Measurements from ENCODE around the gene SMOC1.

The SMOC1 gene

GRCh38 chr14:69852531-69853321 is 26.5 kb upstream of the SMOC1 start:
- Histone ChIP-seq H2BK120ac (ENCODE audit: low read depth, low read length) (no peak overlapping the region), H3K4me1 (ENCODE audit: control insufficient read depth, insufficient read depth, low read depth, low read length) (peaks cover 2% of the 10 kb centered on the region), H2BK5ac (ENCODE audit: low read depth, low read length, poor library complexity, severe bottlenecking) (no peak overlapping the region), H3K4me3 (ENCODE audit: insufficient read depth in 1 of 2, low read depth in 1 of 2, low read length in 2 of 2) (no peak overlapping the region), H2BK12ac (ENCODE audit: low read length in 2 of 2) (no peak overlapping the region), H3K36me3 (ENCODE audit: control insufficient read depth in 1 of 2, insufficient read depth in 2 of 2, low read depth in 1 of 2, low read length in 2 of 2) (no peaks in the 10 kb centered on the region), H2AFZ (ENCODE audit: low read depth, low read length) (no peak overlapping the region), H3K9me3 (ENCODE audit: control insufficient read depth, low read length) (no peaks in the 10 kb centered on the region), H3K27ac (ENCODE audit: low read length, poor library complexity, severe bottlenecking) (no peak overlapping the region), H3K4ac (ENCODE audit: low read depth in 1 of 2, low read length in 2 of 2) (no peak overlapping the region), H3K4me2 (ENCODE audit: low read length, poor library complexity, severe bottlenecking) (no peak overlapping the region), H4K8ac (ENCODE audit: low read length) (no peak overlapping the region), H3K79me1 (replicated peaks; ENCODE audit: low read length, poor library complexity, severe bottlenecking) (no peaks in the 10 kb centered on the region), H3K18ac (ENCODE audit: low read depth in 1 of 2, low read length in 2 of 2) (no peak overlapping the region), H4K91ac (ENCODE audit: low read length) (no peak overlapping the region), H3K9ac (ENCODE audit: low read length) (no peak overlapping the region), H3K27me3 (ENCODE audit: control insufficient read depth in 1 of 2, insufficient read depth in 1 of 2, low read length in 2 of 2) (peaks cover 33 to 60% of the 10 kb centered on the region in 2 experiments), H3K23ac (ENCODE audit: low read length in 2 of 2) (no peak overlapping the region), H2AK5ac (ENCODE audit: low read length, severe bottlenecking) (no peak overlapping the region), H3K14ac (ENCODE audit: low read length in 2 of 2) (no peak overlapping the region), H2BK15ac (ENCODE audit: low read depth, poor library complexity, severe bottlenecking) (no peak overlapping the region)
- WGBS, result 66% methylated on average over 4 of the region's 7 CpGs
- DNase-seq, result no peak

- Histone ChIP-seq H3K4ac (ENCODE audit: low read depth in 1 of 2, low read length in 2 of 2) (no peak overlapping the region), H3K36me3 (ENCODE audit: control insufficient read depth in 1 of 2, insufficient read depth in 2 of 2, low read depth in 1 of 2, low read length in 2 of 2) (no peaks in the 10 kb centered on the region), H3K27ac (ENCODE audit: low read length, poor library complexity, severe bottlenecking) (no peak overlapping the region), H4K91ac (ENCODE audit: low read length) (no peak overlapping the region), H3K4me1 (ENCODE audit: control insufficient read depth, insufficient read depth, low read depth, low read length) (peaks cover 2% of the 10 kb centered on the region), H2BK120ac (ENCODE audit: low read depth, low read length) (no peak overlapping the region), H3K14ac (ENCODE audit: low read length in 2 of 2) (no peak overlapping the region), H2AFZ (ENCODE audit: low read depth, low read length) (no peak overlapping the region), H2BK15ac (ENCODE audit: low read depth, poor library complexity, severe bottlenecking) (no peak overlapping the region), H3K79me1 (replicated peaks; ENCODE audit: low read length, poor library complexity, severe bottlenecking) (no peaks in the 10 kb centered on the region), H2BK5ac (ENCODE audit: low read depth, low read length, poor library complexity, severe bottlenecking) (no peak overlapping the region), H3K27me3 (ENCODE audit: control insufficient read depth in 1 of 2, insufficient read depth in 1 of 2, low read length in 2 of 2) (peaks cover 34 to 51% of the 10 kb centered on the region in 2 experiments), H3K23ac (ENCODE audit: low read length in 2 of 2) (no peak overlapping the region), H2BK12ac (ENCODE audit: low read length in 2 of 2) (no peak overlapping the region), H2AK5ac (ENCODE audit: low read length, severe bottlenecking) (no peak overlapping the region), H3K9ac (ENCODE audit: low read length) (no peak overlapping the region), H3K9me3 (ENCODE audit: control insufficient read depth, low read length) (no peaks in the 10 kb centered on the region), H3K4me3 (ENCODE audit: insufficient read depth in 1 of 2, low read depth in 1 of 2, low read length in 2 of 2) (no peak overlapping the region), H4K8ac (ENCODE audit: low read length) (no peak overlapping the region), H3K4me2 (ENCODE audit: low read length, poor library complexity, severe bottlenecking) (no peak overlapping the region), H3K18ac (ENCODE audit: low read depth in 1 of 2, low read length in 2 of 2) (no peak overlapping the region)
- no peak for DNase-seq
- 76% methylated on average over 7 of the region's 7 CpGs for WGBS
Observed at GRCh38 chr14:69853774-69854173, 25.4 kb upstream of the SMOC1 start.

- Histone ChIP-seq H3K4me3 (ENCODE audit: insufficient read depth in 1 of 2, low read depth in 1 of 2, low read length in 2 of 2) (no peak overlapping the region), H2BK5ac (ENCODE audit: low read depth, low read length, poor library complexity, severe bottlenecking) (no peak overlapping the region), H2BK15ac (ENCODE audit: low read depth, poor library complexity, severe bottlenecking) (no peak overlapping the region), H2BK12ac (ENCODE audit: low read length in 2 of 2) (no peak overlapping the region), H3K27ac (ENCODE audit: low read length, poor library complexity, severe bottlenecking) (no peak overlapping the region), H2AK5ac (ENCODE audit: low read length, severe bottlenecking) (no peak overlapping the region), H2BK120ac (ENCODE audit: low read depth, low read length) (no peak overlapping the region), H3K9ac (ENCODE audit: low read length) (no peak overlapping the region), H3K27me3 (ENCODE audit: control insufficient read depth in 1 of 2, insufficient read depth in 1 of 2, low read length in 2 of 2) (peaks cover 40 to 43% of the 10 kb centered on the region in 2 experiments), H3K14ac (ENCODE audit: low read length in 2 of 2) (no peak overlapping the region), H3K79me1 (replicated peaks; ENCODE audit: low read length, poor library complexity, severe bottlenecking) (no peaks in the 10 kb centered on the region), H3K9me3 (ENCODE audit: control insufficient read depth, low read length) (no peaks in the 10 kb centered on the region), H4K8ac (ENCODE audit: low read length) (no peak overlapping the region), H3K4me1 (ENCODE audit: control insufficient read depth, insufficient read depth, low read depth, low read length) (peaks cover 2% of the 10 kb centered on the region), H3K18ac (ENCODE audit: low read depth in 1 of 2, low read length in 2 of 2) (no peak overlapping the region), H3K23ac (ENCODE audit: low read length in 2 of 2) (no peak overlapping the region), H3K4ac (ENCODE audit: low read depth in 1 of 2, low read length in 2 of 2) (no peak overlapping the region), H3K36me3 (ENCODE audit: control insufficient read depth in 1 of 2, insufficient read depth in 2 of 2, low read depth in 1 of 2, low read length in 2 of 2) (no peaks in the 10 kb centered on the region), H4K91ac (ENCODE audit: low read length) (no peak overlapping the region), H2AFZ (ENCODE audit: low read depth, low read length) (no peak overlapping the region), H3K4me2 (ENCODE audit: low read length, poor library complexity, severe bottlenecking) (no peak overlapping the region)
- DNase-seq, result no peak
- 42% methylated on average over 1 of the region's 2 CpGs for WGBS
Observed at GRCh38 chr14:69854598-69854997, 24.6 kb upstream of the SMOC1 start.

GRCh38 chr14:69855180-69855832 is 23.9 kb upstream of the SMOC1 start:
- Histone ChIP-seq H2BK120ac (ENCODE audit: low read depth, low read length) (no peak overlapping the region), H3K4me2 (ENCODE audit: low read length, poor library complexity, severe bottlenecking) (no peak overlapping the region), H3K9me3 (ENCODE audit: control insufficient read depth, low read length) (no peaks in the 10 kb centered on the region), H3K79me1 (replicated peaks; ENCODE audit: low read length, poor library complexity, severe bottlenecking) (no peaks in the 10 kb centered on the region), H3K36me3 (ENCODE audit: control insufficient read depth in 1 of 2, insufficient read depth in 2 of 2, low read depth in 1 of 2, low read length in 2 of 2) (no peaks in the 10 kb centered on the region), H2BK15ac (ENCODE audit: low read depth, poor library complexity, severe bottlenecking) (no peak overlapping the region), H3K14ac (ENCODE audit: low read length in 2 of 2) (no peak overlapping the region), H2BK12ac (ENCODE audit: low read length in 2 of 2) (no peak overlapping the region), H4K91ac (ENCODE audit: low read length) (no peak overlapping the region), H3K4me1 (ENCODE audit: control insufficient read depth, insufficient read depth, low read depth, low read length) (peaks cover 1% of the 10 kb centered on the region), H3K27me3 (ENCODE audit: control insufficient read depth in 1 of 2, insufficient read depth in 1 of 2, low read length in 2 of 2) (peaks cover 43 to 45% of the 10 kb centered on the region in 2 experiments), H2BK5ac (ENCODE audit: low read depth, low read length, poor library complexity, severe bottlenecking) (no peak overlapping the region), H3K9ac (ENCODE audit: low read length) (no peak overlapping the region), H2AFZ (ENCODE audit: low read depth, low read length) (no peak overlapping the region), H3K4ac (ENCODE audit: low read depth in 1 of 2, low read length in 2 of 2) (no peak overlapping the region), H3K27ac (ENCODE audit: low read length, poor library complexity, severe bottlenecking) (no peak overlapping the region), H3K18ac (ENCODE audit: low read depth in 1 of 2, low read length in 2 of 2) (no peak overlapping the region), H3K23ac (ENCODE audit: low read length in 2 of 2) (no peak overlapping the region), H2AK5ac (ENCODE audit: low read length, severe bottlenecking) (no peak overlapping the region), H3K4me3 (ENCODE audit: insufficient read depth in 1 of 2, low read depth in 1 of 2, low read length in 2 of 2) (no peak overlapping the region), H4K8ac (ENCODE audit: low read length) (no peak overlapping the region)
- WGBS, result 73% methylated on average over 6 of the region's 8 CpGs
- no peak for DNase-seq

All from mesenchymal stem cell (in vitro differentiated cells and primary cell).